HG02840 (cell line): ENCODE measurements around the gene B4GAT1.
"Not testable (repeated sequence)": the region's sequence is repeated elsewhere in the genome, so short reads cannot be mapped to it uniquely, and the experiment has no call there.

Experiments
- ATAC-seq: cut with Tn5 transposase; IDR thresholded peaks from one replicate; pipeline ENCODE4 v1.9.1; 2021; ENCODE audit warnings: mild to moderate bottlenecking, moderate library complexity, moderate number of reproducible peaks; ENCODE audit not compliant: unreplicated experiment, low FRiP score

B4GAT1 gene

GRCh38 chr11:66326261-66327111 lies 20.9 kb downstream of the B4GAT1 start:
- ATAC-seq: no peak

- no peak for ATAC-seq
These were observed 22.2 kb downstream of the B4GAT1 start for GRCh38 chr11:66325263-66325671.

- ATAC-seq: no peak
These were observed 22.8 kb downstream of the B4GAT1 start for GRCh38 chr11:66324664-66325063.

- no peak for ATAC-seq
These were observed 23.7 kb downstream of the B4GAT1 start for GRCh38 chr11:66323684-66324083.

- no peak for ATAC-seq
These were observed 24.5 kb downstream of the B4GAT1 start for GRCh38 chr11:66322732-66323427.

GRCh38 chr11:66321606-66322005 lies 25.8 kb downstream of the B4GAT1 start:
- ATAC-seq: no peak

GRCh38 chr11:66320748-66321147 lies 26.7 kb downstream of the B4GAT1 start:
- ATAC-seq: not testable (repeated sequence)

GRCh38 chr11:66320289-66320688 lies 27.1 kb downstream of the B4GAT1 start:
- ATAC-seq: not testable (repeated sequence)

GRCh38 chr11:66318600-66318970 lies 28.8 kb downstream of the B4GAT1 start:
- ATAC-seq: no peak

- ATAC-seq: no peak
These were observed 29.5 kb downstream of the B4GAT1 start for GRCh38 chr11:66317723-66318599.

- no peak for ATAC-seq
These were observed 30.1 kb downstream of the B4GAT1 start for GRCh38 chr11:66317322-66317722.

- ATAC-seq: no peak
These were observed 30.6 kb downstream of the B4GAT1 start, which contains the start of gene CD248 for GRCh38 chr11:66316849-66317251. Gene CD248 (minus strand): TSS chr11:66317044. CDS start chr11:66317027, 17 bp downstream.

- ATAC-seq: no peak
These were observed 31.3 kb downstream of the B4GAT1 start for GRCh38 chr11:66315921-66316811.

- ATAC-seq: no peak
These were observed 31.9 kb downstream of the B4GAT1 start for GRCh38 chr11:66315498-66315885.

GRCh38 chr11:66314561-66315497 lies 32.6 kb downstream of the B4GAT1 start:
- ATAC-seq: no peak

- ATAC-seq: no peak
These were observed 33.3 kb downstream of the B4GAT1 start for GRCh38 chr11:66314186-66314501.

- ATAC-seq: no peak
These were observed 33.9 kb downstream of the B4GAT1 start for GRCh38 chr11:66313321-66314185.
